Endothelial cell of umbilical vein (primary cell): ENCODE measurements around the gene TCTN2. TPM values are rescaled to one million over a fixed set of nuclear protein-coding genes. Genes with fewer than 3 reads are reported as not detected.
A peak's percentile ranks its signal among the peaks of the same experiment; 100 is the strongest.

Source experiments
- BruUV-seq: library from RNA; stranded (reverse); fragments of 400-500 nt; replicated peaks from 2 replicates; lab custom pipeline; 2021; lab: Mats Ljungman, UMichigan
- CTCF ChIA-PET: fragments of 300-600, 350-600 bp; sonication (Branson Sonifier 250); formaldehyde crosslinking; loops from one replicate; lab custom pipeline; 2021; ENCODE audit warnings: antibody characterized with exemption, inconsistent platforms; lab: Charles Lee
- POLR2A ChIA-PET: fragments of 300-600, 350-600 bp; sonication (Branson Sonifier 250); formaldehyde crosslinking; loops from one replicate; lab custom pipeline; 2021; ENCODE audit warnings: antibody characterized with exemption, inconsistent platforms; lab: Charles Lee
- DNase-seq: peaks from one replicate; pipeline ENCODE4 v3.0.0-alpha.2; 2011; ENCODE audit warnings: low read depth, low spot score
- FAIRE-seq: peaks from 2 replicates; lab custom pipeline; 2011; peaks lifted over from hg19 to GRCh38; lab: Jason Lieb, UNC
- H2AFZ ChIP-seq: 2 replicates; pipeline ENCODE4 v1.6.0; 2012; ENCODE audit warnings: low read depth, low read length, control low read depth, inconsistent platforms
- H3K27ac ChIP-seq: 2 replicates; pipeline ENCODE4 v1.5.1; 2011; ENCODE audit warnings: low read depth, mild to moderate bottlenecking, control low read depth, low read length, moderate library complexity; ENCODE audit not compliant: insufficient read depth
- H3K27me3 ChIP-seq, 2 experiments: 2 replicates each; pipeline versions ENCODE4 v1.6.0 to v1.6.1; 2011; ENCODE audit warnings: low read length in 2 of 2, mixed read lengths in 1 of 2; ENCODE audit not compliant: control insufficient read depth in 2 of 2, insufficient read depth in 2 of 2
- H3K36me3 ChIP-seq, 2 experiments: 2 replicates in 1 of 2; 3 replicates in 1 of 2; pipeline ENCODE4 v1.5.1; 2011; ENCODE audit warnings: low read length in 2 of 2, mild to moderate bottlenecking in 1 of 2, moderate library complexity in 1 of 2; ENCODE audit not compliant: control insufficient read depth in 2 of 2, insufficient read depth in 2 of 2; ENCODE audit errors: extremely low read depth in 1 of 2
- H3K4me1 ChIP-seq: 3 replicates; pipeline ENCODE4 v1.5.1; 2011; ENCODE audit warnings: mild to moderate bottlenecking, low read length; ENCODE audit not compliant: control insufficient read depth, insufficient read depth; ENCODE audit errors: extremely low read depth
- H3K4me2 ChIP-seq: 2 replicates; pipeline ENCODE4 v1.6.1; 2011; ENCODE audit warnings: low read length, control low read depth, mixed read lengths; ENCODE audit not compliant: insufficient read depth
- H3K4me3 ChIP-seq, 3 experiments: fragments of 200-600 bp in 1 of 3; sonication (generic), shearing (Covaris generic) in 1 of 3; replicated peaks in 1 of 3; 2 replicates each; pipeline ENCODE4 v1.5.1; 2011 to 2016; ENCODE audit warnings: control low read depth in 3 of 3, low read length in 3 of 3, mild to moderate bottlenecking in 2 of 3, inconsistent platforms in 1 of 3, low read depth in 1 of 3, moderate library complexity in 1 of 3; ENCODE audit not compliant: insufficient read depth in 1 of 3
- H3K79me2 ChIP-seq: 2 replicates; pipeline ENCODE4 v1.6.0; 2012; ENCODE audit warnings: low read length, inconsistent platforms; ENCODE audit not compliant: control insufficient read depth, insufficient read depth
- H3K9ac ChIP-seq: replicated peaks from 2 replicates; pipeline ENCODE3; 2011; ENCODE audit warnings: low read length, control low read depth; ENCODE audit not compliant: insufficient read depth; ENCODE audit errors: extremely low read depth
- H3K9me1 ChIP-seq: replicated peaks from 3 replicates; pipeline ENCODE4 v1.6.0; 2011; ENCODE audit warnings: mild to moderate bottlenecking, low read length; ENCODE audit not compliant: control insufficient read depth, insufficient read depth; ENCODE audit errors: extremely low read depth
- H3K9me3 ChIP-seq: replicated peaks from 2 replicates; pipeline ENCODE4 v1.5.1; 2012; ENCODE audit warnings: low read length, inconsistent platforms; ENCODE audit not compliant: control insufficient read depth, insufficient read depth
- H4K20me1 ChIP-seq: replicated peaks from 2 replicates; pipeline ENCODE3; 2011; ENCODE audit warnings: mild to moderate bottlenecking, low read length; ENCODE audit not compliant: control insufficient read depth, insufficient read depth; ENCODE audit errors: extremely low read depth
- EZH2 ChIP-seq: IDR thresholded peaks from 2 replicates; pipeline ENCODE4 v1.6.1; 2012; ENCODE audit warnings: borderline replicate concordance, low read depth, mild to moderate bottlenecking, moderate library complexity, low read length, inconsistent platforms; ENCODE audit not compliant: severe bottlenecking
- FOS ChIP-seq: IDR thresholded peaks from 2 replicates; pipeline ENCODE4 v1.6.1; 2011; ENCODE audit warnings: mild to moderate bottlenecking, low read length, moderate library complexity, borderline replicate concordance; ENCODE audit not compliant: insufficient read depth
- GATA2 ChIP-seq: IDR thresholded peaks from 2 replicates; pipeline ENCODE4 v1.7.0; 2011; ENCODE audit warnings: low read depth, mild to moderate bottlenecking, moderate library complexity, mixed read lengths, low read length; ENCODE audit not compliant: insufficient read length, insufficient read depth
- JUN ChIP-seq: IDR thresholded peaks from 2 replicates; pipeline ENCODE4 v1.6.1; 2011; ENCODE audit warnings: borderline replicate concordance, low read depth; ENCODE audit not compliant: insufficient read length, insufficient read depth
- MYC ChIP-seq: IDR thresholded peaks from one replicate; pipeline ENCODE4 v1.6.1; 2011; ENCODE audit warnings: mild to moderate bottlenecking, low read depth, low read length
- POLR2A ChIP-seq: IDR thresholded peaks from 2 replicates; pipeline ENCODE4 v1.6.1; 2012; ENCODE audit warnings: low read depth, mild to moderate bottlenecking, control low read depth, low read length
- POLR2AphosphoS5 ChIP-seq: IDR thresholded peaks from 2 replicates; pipeline ENCODE4 v1.6.1; 2012; ENCODE audit warnings: low read depth, mild to moderate bottlenecking, control low read depth, low read length, moderate library complexity; ENCODE audit not compliant: insufficient read depth
- dilution Hi-C: fragments of 300-500 bp; cut with MboI; formaldehyde crosslinking; loops from one replicate; pipeline ENCODE4 v1.15.0; 2019; ENCODE audit warnings: low sequenced_read_pairs; ENCODE audit not compliant: extremely low pct_ligation_motif_present
- intact Hi-C: fragments of 100-400 bp; cut with micrococcal nuclease; formaldehyde crosslinking; loops from one replicate; pipeline ENCODE4 v1.10.0; 2022
- polyA plus RNA-seq, 4 experiments: library from polyadenylated mRNA; depleted of rRNA in 3 of 4; stranded (reverse) in 3 of 4; unstranded in 1 of 4; fragments of >200 nt; gene quantifications; 2 replicates each; pipeline versions ENCODE4 v1.2.1 to v1.2.3, GENCODE V29; 2011 to 2012; ENCODE audit warnings: missing spikeins in 1 of 4
- total RNA-seq: library from RNA; stranded (reverse); gene quantifications from 2 replicates; pipeline ENCODE4 v1.2.3, GENCODE V29; 2021
- TF ChIP-seq, protein P1 (sequence below), 2 donors: IDR thresholded peaks; 1 replicate in 1 of 2; 2 replicates in 1 of 2; pipeline ENCODE4 v1.5.1; 2011; ENCODE audit warnings: low read length in 2 of 2, mild to moderate bottlenecking in 2 of 2, moderate library complexity in 2 of 2, control low read depth in 1 of 2, inconsistent platforms in 1 of 2, low read depth in 1 of 2; ENCODE audit not compliant: insufficient read depth in 1 of 2; ENCODE audit errors: extremely low read depth in 1 of 2
- TF ChIP-seq, protein P2 (sequence below): IDR thresholded peaks from 2 replicates; pipeline ENCODE4 v1.6.1; 2011; ENCODE audit not compliant: insufficient read depth, insufficient read length

The TCTN2 gene
- total and polyA plus RNA-seq, 2 donors (not counting 3 experiments of a cell fraction or from before 2014, with no cell fraction given): 11.2 to 16.7 TPM

DNA sequence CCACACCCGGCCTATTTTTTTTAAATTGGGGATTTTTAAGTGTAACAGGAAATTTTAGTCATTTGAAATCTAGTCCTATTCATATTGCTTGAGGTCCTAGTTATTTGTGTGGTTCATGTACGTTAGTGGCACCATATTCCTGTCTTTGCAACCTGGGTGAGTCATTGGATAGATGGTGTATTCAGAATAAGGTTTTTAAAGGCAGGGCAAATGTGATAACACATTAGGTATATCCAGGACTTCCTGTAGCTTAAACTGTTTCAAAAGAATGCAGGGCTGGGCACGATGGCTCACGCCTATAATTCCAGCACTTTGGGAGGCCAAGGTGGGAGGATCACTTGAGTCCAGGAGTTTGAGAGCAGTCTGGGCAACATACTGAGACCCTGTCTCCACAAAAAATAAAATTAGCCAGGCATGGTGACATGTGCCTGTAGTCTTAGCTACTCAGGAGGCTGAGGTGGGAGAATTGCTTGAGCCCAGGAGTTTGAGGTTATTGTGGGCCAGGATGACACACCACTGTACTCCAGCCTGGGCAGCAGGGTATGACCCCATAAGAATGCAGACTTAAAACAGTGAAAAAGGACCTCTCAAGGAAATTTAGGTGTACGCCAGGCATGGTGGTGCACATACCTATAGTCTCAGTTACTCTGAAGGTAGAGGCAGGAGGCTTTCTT, 49.4 kb downstream of the TCTN2 start:
- Histone ChIP-seq H3K9ac (no peak overlapping the region), H3K27ac (no peak overlapping the region), H3K36me3 (peaks cover 5 to 7% of the 10 kb centered on the region in 2 experiments), H3K4me2 (no peak overlapping the region), H2AFZ (no peak overlapping the region), H3K9me3 (no peaks in the 10 kb centered on the region), H3K79me2 (peaks cover 3% of the 10 kb centered on the region), H3K4me3 (no peak overlapping the region), H3K4me1 (peaks cover 10% of the 10 kb centered on the region), H3K9me1 (no peaks in the 10 kb centered on the region), H3K27me3 (no peaks in the 10 kb centered on the region), H4K20me1 (no peaks in the 10 kb centered on the region)
- DNase-seq (peak; percentile 12), FAIRE-seq (no peak)
- POLR2A ChIA-PET: no interaction called here
- CTCF ChIA-PET: interaction anchor here (0.6 kb wide), 1 partner anchor 32 kb away, joined by 3 read pairs; no protein-coding TSS in a partner anchor
- dilution Hi-C loops (no loop called here), intact Hi-C loops (no loop called here)
- no peak for TF ChIP-seq FOS
- TF ChIP-seq POLR2AphosphoS5: no peak
- no peak for TF ChIP-seq MYC
- no peak for TF ChIP-seq EZH2
- no peak for TF ChIP-seq GATA2
- TF ChIP-seq POLR2A: no peak
- TF ChIP-seq JUN: no peak
- TF ChIP-seq, protein P1, sequence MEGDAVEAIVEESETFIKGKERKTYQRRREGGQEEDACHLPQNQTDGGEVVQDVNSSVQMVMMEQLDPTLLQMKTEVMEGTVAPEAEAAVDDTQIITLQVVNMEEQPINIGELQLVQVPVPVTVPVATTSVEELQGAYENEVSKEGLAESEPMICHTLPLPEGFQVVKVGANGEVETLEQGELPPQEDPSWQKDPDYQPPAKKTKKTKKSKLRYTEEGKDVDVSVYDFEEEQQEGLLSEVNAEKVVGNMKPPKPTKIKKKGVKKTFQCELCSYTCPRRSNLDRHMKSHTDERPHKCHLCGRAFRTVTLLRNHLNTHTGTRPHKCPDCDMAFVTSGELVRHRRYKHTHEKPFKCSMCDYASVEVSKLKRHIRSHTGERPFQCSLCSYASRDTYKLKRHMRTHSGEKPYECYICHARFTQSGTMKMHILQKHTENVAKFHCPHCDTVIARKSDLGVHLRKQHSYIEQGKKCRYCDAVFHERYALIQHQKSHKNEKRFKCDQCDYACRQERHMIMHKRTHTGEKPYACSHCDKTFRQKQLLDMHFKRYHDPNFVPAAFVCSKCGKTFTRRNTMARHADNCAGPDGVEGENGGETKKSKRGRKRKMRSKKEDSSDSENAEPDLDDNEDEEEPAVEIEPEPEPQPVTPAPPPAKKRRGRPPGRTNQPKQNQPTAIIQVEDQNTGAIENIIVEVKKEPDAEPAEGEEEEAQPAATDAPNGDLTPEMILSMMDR (IDR thresholded peaks at IDR 0.05; ENCODE audit: extremely low read depth in 1 of 2, insufficient read depth in 1 of 2, low read depth in 1 of 2, low read length in 2 of 2): no peak
- TF ChIP-seq, protein P2, sequence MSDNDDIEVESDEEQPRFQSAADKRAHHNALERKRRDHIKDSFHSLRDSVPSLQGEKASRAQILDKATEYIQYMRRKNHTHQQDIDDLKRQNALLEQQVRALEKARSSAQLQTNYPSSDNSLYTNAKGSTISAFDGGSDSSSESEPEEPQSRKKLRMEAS: no peak
- BruUV-seq: no TSS peak
